ENCODE measurements around the gene INKA1.
A peak's percentile ranks its signal among the peaks of the same experiment; 100 is the strongest.

INKA1 gene

GRCh38 chr3:49839193-49839809 lies 36.2 kb downstream of the INKA1 start:
- peak; percentile 90 for TF ChIP-seq CTCF (IDR thresholded peaks at IDR 0.05; ENCODE audit: borderline replicate concordance, control extremely low read depth, extremely low read depth, insufficient read depth, missing control alignments)
- DNase-seq (ENCODE audit: low spot score) = peak; percentile 82
- in situ Hi-C loops (cut with MboI; ENCODE audit: low sequenced_read_pairs, unreplicated experiment) = no loop called here

GRCh38 chr3:49840388-49840787 lies 37.3 kb downstream of the INKA1 start:
- TF ChIP-seq CTCF (IDR thresholded peaks at IDR 0.05; ENCODE audit: borderline replicate concordance, control extremely low read depth, extremely low read depth, insufficient read depth, missing control alignments) = no peak
- no peak for DNase-seq (ENCODE audit: low spot score)
- in situ Hi-C loops (cut with MboI; ENCODE audit: low sequenced_read_pairs, unreplicated experiment) = no loop called here

GRCh38 chr3:49841126-49841696 lies 38.1 kb downstream of the INKA1 start:
- TF ChIP-seq CTCF (IDR thresholded peaks at IDR 0.05; ENCODE audit: borderline replicate concordance, control extremely low read depth, extremely low read depth, insufficient read depth, missing control alignments) = peak; percentile 27
- DNase-seq (ENCODE audit: low spot score) = no peak
- in situ Hi-C loops (cut with MboI; ENCODE audit: low sequenced_read_pairs, unreplicated experiment) = no loop called here

- TF ChIP-seq CTCF (IDR thresholded peaks at IDR 0.05; ENCODE audit: borderline replicate concordance, control extremely low read depth, extremely low read depth, insufficient read depth, missing control alignments) = no peak
- no peak for DNase-seq (ENCODE audit: low spot score)
- in situ Hi-C loops (cut with MboI; ENCODE audit: low sequenced_read_pairs, unreplicated experiment) = no loop called here
Measured at GRCh38 chr3:49841806-49842205, 38.7 kb downstream of the INKA1 start.

GRCh38 chr3:49842843-49843517 lies 39.9 kb downstream of the INKA1 start:
- DNase-seq (ENCODE audit: low spot score) = no peak
- in situ Hi-C loops (cut with MboI; ENCODE audit: low sequenced_read_pairs, unreplicated experiment) = no loop called here
- no peak for TF ChIP-seq CTCF (IDR thresholded peaks at IDR 0.05; ENCODE audit: borderline replicate concordance, control extremely low read depth, extremely low read depth, insufficient read depth, missing control alignments)

- in situ Hi-C loops (cut with MboI; ENCODE audit: low sequenced_read_pairs, unreplicated experiment) = no loop called here
- TF ChIP-seq CTCF (IDR thresholded peaks at IDR 0.05; ENCODE audit: borderline replicate concordance, control extremely low read depth, extremely low read depth, insufficient read depth, missing control alignments) = no peak
Measured at GRCh38 chr3:49844464-49845183, 41.6 kb downstream of the INKA1 start.

More at GRCh38 chr3:49844464-49845183, 41.6 kb downstream of the INKA1 start:
- no peak for DNase-seq (ENCODE audit: low spot score)

Data from GM13976 (cell line).